H1 (cell line): Measurements from ENCODE around the gene TRAF6. TPM values are rescaled to one million over a fixed set of nuclear protein-coding genes. Genes with fewer than 3 reads are reported as not detected.
A peak's percentile ranks its signal among the peaks of the same experiment; 100 is the strongest.

ENCODE experiments used
- BACH1 ChIP-seq: IDR thresholded peaks from 2 replicates; pipeline ENCODE4 v1.6.1; 2012; ENCODE audit warnings: low read length, improper control_type of control experiment
- BCL11A ChIP-seq, 2 experiments: IDR thresholded peaks; one replicate each; pipeline ENCODE4 v1.6.1; 2011; ENCODE audit warnings: low read depth in 2 of 2, low read length in 2 of 2, mild to moderate bottlenecking in 2 of 2
- BRCA1 ChIP-seq: IDR thresholded peaks from 2 replicates; pipeline ENCODE4 v1.6.1; 2012; ENCODE audit warnings: low read depth, low read length, improper control_type of control experiment
- CEBPB ChIP-seq: IDR thresholded peaks from 2 replicates; pipeline ENCODE4 v1.6.1; 2012; ENCODE audit warnings: low read depth, low read length
- CHD1 ChIP-seq: IDR thresholded peaks from 2 replicates; pipeline ENCODE4 v1.6.1; 2012; ENCODE audit warnings: low read depth, low read length, improper control_type of control experiment
- CHD2 ChIP-seq: IDR thresholded peaks from 2 replicates; pipeline ENCODE4 v1.6.1; 2012; ENCODE audit warnings: low read length, improper control_type of control experiment
- CREB1 ChIP-seq: IDR thresholded peaks from 2 replicates; pipeline ENCODE4 v1.6.1; 2012; ENCODE audit warnings: inconsistent platforms
- GTF2F1 ChIP-seq: IDR thresholded peaks from 2 replicates; pipeline ENCODE4 v1.6.1; 2012; ENCODE audit warnings: low read depth, low read length, improper control_type of control experiment, borderline replicate concordance
- JUND ChIP-seq: IDR thresholded peaks from 2 replicates; pipeline ENCODE4 v1.6.1; 2011; ENCODE audit warnings: mild to moderate bottlenecking, improper control_type of control experiment, low read length
- KDM1A ChIP-seq: fragments of 200-600, 300-600 bp; sonication (generic); IDR thresholded peaks from 2 replicates; pipeline ENCODE4 v1.7.1; 2016; ENCODE audit warnings: mild to moderate bottlenecking, low read length, borderline replicate concordance
- KDM4A ChIP-seq: IDR thresholded peaks from one replicate; pipeline ENCODE4 v1.7.1; 2012; ENCODE audit warnings: low read depth, mild to moderate bottlenecking, moderate library complexity, low read length, inconsistent platforms; ENCODE audit not compliant: severe bottlenecking
- KDM5A ChIP-seq: fragments of 200-600 bp; IDR thresholded peaks from 2 replicates; pipeline ENCODE4 v1.7.1; 2012; ENCODE audit warnings: mild to moderate bottlenecking, low read length, inconsistent platforms, mixed read lengths
- NANOG ChIP-seq: IDR thresholded peaks from 2 replicates; pipeline ENCODE4 v1.6.1; 2011; ENCODE audit warnings: low read length, low read depth, mild to moderate bottlenecking, inconsistent platforms; ENCODE audit not compliant: insufficient read depth, poor library complexity, severe bottlenecking
- NRF1 ChIP-seq: IDR thresholded peaks from 2 replicates; pipeline ENCODE4 v1.6.1; 2011; ENCODE audit warnings: mild to moderate bottlenecking, low read depth, low read length, improper control_type of control experiment
- POLR2A ChIP-seq, 2 experiments: IDR thresholded peaks; 1 replicate in 1 of 2; 2 replicates in 1 of 2; pipeline ENCODE4 v1.6.1; 2011; ENCODE audit warnings: low read depth in 2 of 2, low read length in 2 of 2, mild to moderate bottlenecking in 2 of 2; ENCODE audit errors: control extremely low read depth in 1 of 2
- POU5F1 ChIP-seq: IDR thresholded peaks from 2 replicates; pipeline ENCODE4 v1.6.1; 2011; ENCODE audit warnings: low read depth, mild to moderate bottlenecking, low read length, moderate library complexity
- RBBP5 ChIP-seq: IDR thresholded peaks from 2 replicates; pipeline ENCODE4 v1.7.1; 2012; ENCODE audit warnings: low read depth, mild to moderate bottlenecking, inconsistent platforms, low read length, moderate library complexity, borderline replicate concordance
- RNF2 ChIP-seq: fragments of 200-900, 300-1000 bp; sonication (generic); IDR thresholded peaks from 2 replicates; pipeline ENCODE4 v1.7.1; 2016; ENCODE audit warnings: borderline replicate concordance, low read depth, mild to moderate bottlenecking, antibody characterized with exemption, low read length; ENCODE audit not compliant: poor library complexity, severe bottlenecking; ENCODE audit errors: missing control alignments
- RXRA ChIP-seq: IDR thresholded peaks from 2 replicates; pipeline ENCODE4 v1.6.1; 2011; ENCODE audit warnings: low read depth, mild to moderate bottlenecking, low read length, moderate library complexity; ENCODE audit not compliant: insufficient read depth
- SIX5 ChIP-seq: IDR thresholded peaks from 2 replicates; pipeline ENCODE4 v1.6.1; 2011; ENCODE audit warnings: mild to moderate bottlenecking, low read depth, low read length
- SRF ChIP-seq: IDR thresholded peaks from 2 replicates; pipeline ENCODE4 v1.6.1; 2011; ENCODE audit warnings: mild to moderate bottlenecking, low read depth, low read length, moderate library complexity
- TAF7 ChIP-seq: optimal IDR thresholded peaks from 2 replicates; pipeline ENCODE3; 2011; ENCODE audit warnings: low read depth, mild to moderate bottlenecking, inconsistent platforms, low read length, moderate library complexity, borderline replicate concordance
- YY1 ChIP-seq: IDR thresholded peaks from 2 replicates; pipeline ENCODE4 v1.6.1; 2011; ENCODE audit warnings: low read depth, mild to moderate bottlenecking, low read length
- ZNF274 ChIP-seq: IDR thresholded peaks from 2 replicates; pipeline ENCODE4 v1.7.0; 2012; ENCODE audit warnings: low read length, borderline replicate concordance; ENCODE audit errors: extremely low read depth
- polyA plus RNA-seq, 7 experiments: library from polyadenylated mRNA; depleted of rRNA in 3 of 7; stranded (reverse) in 5 of 7; unstranded in 2 of 7; fragments of >200 nt in 5 of 7; fragments of 200-250 nt in 2 of 7; gene quantifications; 1 replicate in 5 of 7; 2 replicates in 1 of 7; 4 replicates in 1 of 7; pipeline versions ENCODE4 v1.2.1 to v1.2.3, GENCODE V29; 2011 to 2013; ENCODE audit warnings: missing spikeins in 2 of 7, mixed read lengths in 2 of 7
- total RNA-seq: library from RNA; stranded (reverse); fragmentation: NEBNext Ultra II Directional; extraction: Animal tissue kit (Norgen Biotek cat#: 25700); gene quantifications from 2 replicates; pipeline ENCODE4 v1.2.1, GENCODE V29; 2021
- TF ChIP-seq, protein P1 (sequence below): IDR thresholded peaks from 2 replicates; pipeline ENCODE4 v1.6.1; 2012; ENCODE audit warnings: inconsistent platforms

TRAF6 gene
- total and polyA plus RNA-seq, 2 of the 8 experiments (the other 6 are each of a cell fraction or from before 2014, with no cell fraction given): 4.6 to 8.8 TPM

DNA sequence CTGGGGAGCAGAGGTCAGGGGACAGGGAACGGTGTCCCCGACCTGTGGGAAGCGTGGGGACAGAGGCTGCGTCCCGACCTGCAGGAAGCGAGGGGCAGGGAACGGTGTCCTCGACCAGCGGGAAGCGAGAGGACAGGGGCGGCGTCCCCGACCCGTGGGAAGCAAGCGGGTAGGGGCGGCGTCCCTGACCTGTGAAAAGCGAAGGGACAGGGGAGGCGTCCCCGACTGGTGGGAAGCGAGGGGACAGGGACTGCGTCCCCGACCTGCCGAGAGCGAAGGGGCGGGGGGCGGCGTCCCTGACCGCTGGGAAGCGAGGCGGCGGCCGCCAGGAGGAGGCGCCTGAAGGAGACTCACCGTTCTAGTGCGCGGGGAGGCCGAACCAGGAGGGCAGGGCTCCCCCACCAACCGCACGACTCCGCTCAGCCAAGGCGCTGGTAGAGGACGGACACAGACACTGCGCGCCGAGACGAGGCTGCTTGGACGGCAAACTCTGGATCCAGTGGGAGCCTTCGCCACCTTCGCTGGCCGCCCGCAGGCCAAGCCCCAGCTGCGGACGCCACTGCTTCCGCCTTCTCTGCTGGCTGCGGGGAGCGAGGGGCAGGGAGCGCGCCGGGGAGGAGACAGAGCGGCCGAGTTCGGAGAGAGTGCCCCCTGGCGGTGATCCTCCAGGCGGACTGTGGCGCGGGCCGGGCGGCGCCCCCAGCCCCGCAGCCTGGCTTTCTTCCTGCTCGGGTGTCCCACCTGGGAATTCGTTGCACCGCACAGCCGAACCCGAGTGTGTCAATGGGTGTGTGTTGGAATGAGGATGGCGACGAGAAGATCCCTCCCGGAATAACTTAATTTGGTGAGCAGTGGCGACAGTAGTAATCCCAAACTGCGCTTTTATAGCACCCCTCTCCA is at the start of gene TRAF6 (continued):
- TF ChIP-seq CHD1 (no peak), NANOG (no peak), TAF7 (peak; percentile 73), POLR2A (IDR thresholded peaks at IDR 0.05; ENCODE audit: control extremely low read depth in 1 of 2, low read depth in 2 of 2, low read length in 2 of 2) (peak; percentile 93 to 95), KDM5A (no peak), RNF2 (no peak), CEBPB (no peak), SRF (no peak), NRF1 (no peak), SIX5 (no peak), RBBP5 (peak; percentile 95), BRCA1 (no peak), POU5F1 (no peak), KDM4A (peak; percentile 98), BACH1 (0 out of 2 replicates have a peak, but pooled peaks have one; percentile 17), RXRA (no peak), CHD2 (no peak), ZNF274 (no peak), CREB1 (no peak), GTF2F1 (no peak), YY1 (peak; percentile 47; the same call in 1 of the 2 replicates), KDM1A (0 out of 2 replicates have a peak, but pooled peaks have one; percentile 27), JUND (no peak; the same call in 1 of the 2 replicates), BCL11A (IDR thresholded peaks at IDR 0.05; ENCODE audit: low read depth in 2 of 2, low read length in 2 of 2) (no peak)
- TF ChIP-seq, protein P1, sequence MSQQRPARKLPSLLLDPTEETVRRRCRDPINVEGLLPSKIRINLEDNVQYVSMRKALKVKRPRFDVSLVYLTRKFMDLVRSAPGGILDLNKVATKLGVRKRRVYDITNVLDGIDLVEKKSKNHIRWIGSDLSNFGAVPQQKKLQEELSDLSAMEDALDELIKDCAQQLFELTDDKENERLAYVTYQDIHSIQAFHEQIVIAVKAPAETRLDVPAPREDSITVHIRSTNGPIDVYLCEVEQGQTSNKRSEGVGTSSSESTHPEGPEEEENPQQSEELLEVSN: no peak
